OCI-LY1 (cell line): ENCODE measurements around the gene SLC28A3.

Experiments
- EZH2 ChIP-seq: fragments of 200-600 bp; sonication (generic), shearing (Covaris generic); IDR thresholded peaks from 2 replicates; pipeline ENCODE4 v1.8.0; 2017; ENCODE audit warnings: borderline replicate concordance, mixed run types, mild to moderate bottlenecking, antibody characterized with exemption, low read length, moderate library complexity, mixed read lengths
- TF ChIP-seq, protein P1 (sequence below): fragments of 200-600 bp; sonication (generic), shearing (Covaris generic); IDR thresholded peaks from 2 replicates; pipeline ENCODE4 v1.5.1; 2017; ENCODE audit warnings: mild to moderate bottlenecking, antibody characterized with exemption, low read length, moderate library complexity, mixed read lengths

DNA sequence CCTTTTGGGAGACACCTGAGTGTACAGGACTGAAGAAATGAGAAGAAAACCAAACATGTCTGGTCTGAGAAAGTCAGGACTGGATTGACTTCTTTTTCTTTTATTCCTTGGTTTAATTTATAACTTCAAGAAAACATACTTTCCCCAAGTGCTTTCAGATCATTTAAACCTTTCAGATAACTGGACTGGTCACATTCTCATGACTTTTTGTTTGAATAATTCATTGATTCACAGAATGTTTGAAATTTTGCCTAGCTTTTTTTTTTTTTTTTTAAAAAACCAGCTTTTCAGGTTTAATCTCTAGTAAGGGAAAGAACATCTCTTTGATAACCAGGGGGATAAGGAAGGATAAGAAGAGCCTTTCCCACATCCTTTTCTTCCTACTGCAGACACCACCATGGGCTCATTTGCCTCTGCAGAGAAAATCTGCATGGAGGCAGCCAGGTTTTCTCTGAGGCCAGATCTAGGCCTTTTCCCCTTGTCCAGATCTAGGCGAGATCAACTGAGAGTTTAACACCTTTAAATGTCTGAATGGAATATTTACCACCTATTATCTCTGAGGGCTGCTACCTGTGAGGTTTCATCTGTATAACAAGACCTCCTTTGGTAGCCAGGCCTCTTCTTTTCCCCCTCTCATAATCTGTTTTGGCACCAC lies 45.0 kb upstream of the SLC28A3 start:
- TF ChIP-seq, protein P1, sequence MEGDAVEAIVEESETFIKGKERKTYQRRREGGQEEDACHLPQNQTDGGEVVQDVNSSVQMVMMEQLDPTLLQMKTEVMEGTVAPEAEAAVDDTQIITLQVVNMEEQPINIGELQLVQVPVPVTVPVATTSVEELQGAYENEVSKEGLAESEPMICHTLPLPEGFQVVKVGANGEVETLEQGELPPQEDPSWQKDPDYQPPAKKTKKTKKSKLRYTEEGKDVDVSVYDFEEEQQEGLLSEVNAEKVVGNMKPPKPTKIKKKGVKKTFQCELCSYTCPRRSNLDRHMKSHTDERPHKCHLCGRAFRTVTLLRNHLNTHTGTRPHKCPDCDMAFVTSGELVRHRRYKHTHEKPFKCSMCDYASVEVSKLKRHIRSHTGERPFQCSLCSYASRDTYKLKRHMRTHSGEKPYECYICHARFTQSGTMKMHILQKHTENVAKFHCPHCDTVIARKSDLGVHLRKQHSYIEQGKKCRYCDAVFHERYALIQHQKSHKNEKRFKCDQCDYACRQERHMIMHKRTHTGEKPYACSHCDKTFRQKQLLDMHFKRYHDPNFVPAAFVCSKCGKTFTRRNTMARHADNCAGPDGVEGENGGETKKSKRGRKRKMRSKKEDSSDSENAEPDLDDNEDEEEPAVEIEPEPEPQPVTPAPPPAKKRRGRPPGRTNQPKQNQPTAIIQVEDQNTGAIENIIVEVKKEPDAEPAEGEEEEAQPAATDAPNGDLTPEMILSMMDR, result no peak
- TF ChIP-seq EZH2, result no peak
